Subcutaneous adipose tissue (tissue), 4 donors: ENCODE results near the gene TMEM108. TPM values are rescaled to one million over a fixed set of nuclear protein-coding genes. Genes with fewer than 3 reads are reported as not detected.

ENCODE experiments used
- total RNA-seq, 4 donors: library from RNA; depleted of rRNA; stranded (reverse); fragments of >200 nt; gene quantifications; one replicate each; pipeline ENCODE4 v1.1.0, GENCODE V29; 2016
- TF ChIP-seq, protein P1 (sequence below): fragments of 450-650 bp; IDR thresholded peaks from one replicate; pipeline ENCODE4 v1.5.1; 2016; ENCODE audit warnings: low read depth, mild to moderate bottlenecking, control low read depth, antibody characterized with exemption, moderate library complexity

The TMEM108 gene
- total RNA-seq, 4 donors from 2014 or later, result 0.66 to 1.0 (median 0.75) TPM; not detected in 1

DNA sequence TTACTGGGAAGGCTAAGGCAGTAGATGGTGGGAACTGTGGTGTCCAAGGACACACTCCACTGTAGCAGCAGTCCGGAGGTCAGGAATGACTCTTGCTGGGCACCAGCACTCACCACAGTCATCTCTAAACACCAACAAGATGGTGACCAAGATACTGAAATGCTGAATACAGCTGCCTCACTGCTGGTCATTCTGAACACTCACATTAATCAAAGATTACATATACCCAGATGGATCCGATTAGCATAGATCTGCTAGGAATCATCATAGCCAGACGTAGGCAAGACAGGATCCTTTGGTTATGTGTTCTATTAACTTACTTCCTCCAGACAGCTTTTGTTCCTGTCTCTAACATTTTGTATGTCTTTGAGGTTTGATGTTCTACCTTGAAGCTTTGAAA is 226.7 kb downstream of the TMEM108 start:
- TF ChIP-seq, protein P1, sequence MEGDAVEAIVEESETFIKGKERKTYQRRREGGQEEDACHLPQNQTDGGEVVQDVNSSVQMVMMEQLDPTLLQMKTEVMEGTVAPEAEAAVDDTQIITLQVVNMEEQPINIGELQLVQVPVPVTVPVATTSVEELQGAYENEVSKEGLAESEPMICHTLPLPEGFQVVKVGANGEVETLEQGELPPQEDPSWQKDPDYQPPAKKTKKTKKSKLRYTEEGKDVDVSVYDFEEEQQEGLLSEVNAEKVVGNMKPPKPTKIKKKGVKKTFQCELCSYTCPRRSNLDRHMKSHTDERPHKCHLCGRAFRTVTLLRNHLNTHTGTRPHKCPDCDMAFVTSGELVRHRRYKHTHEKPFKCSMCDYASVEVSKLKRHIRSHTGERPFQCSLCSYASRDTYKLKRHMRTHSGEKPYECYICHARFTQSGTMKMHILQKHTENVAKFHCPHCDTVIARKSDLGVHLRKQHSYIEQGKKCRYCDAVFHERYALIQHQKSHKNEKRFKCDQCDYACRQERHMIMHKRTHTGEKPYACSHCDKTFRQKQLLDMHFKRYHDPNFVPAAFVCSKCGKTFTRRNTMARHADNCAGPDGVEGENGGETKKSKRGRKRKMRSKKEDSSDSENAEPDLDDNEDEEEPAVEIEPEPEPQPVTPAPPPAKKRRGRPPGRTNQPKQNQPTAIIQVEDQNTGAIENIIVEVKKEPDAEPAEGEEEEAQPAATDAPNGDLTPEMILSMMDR, result no peak

DNA sequence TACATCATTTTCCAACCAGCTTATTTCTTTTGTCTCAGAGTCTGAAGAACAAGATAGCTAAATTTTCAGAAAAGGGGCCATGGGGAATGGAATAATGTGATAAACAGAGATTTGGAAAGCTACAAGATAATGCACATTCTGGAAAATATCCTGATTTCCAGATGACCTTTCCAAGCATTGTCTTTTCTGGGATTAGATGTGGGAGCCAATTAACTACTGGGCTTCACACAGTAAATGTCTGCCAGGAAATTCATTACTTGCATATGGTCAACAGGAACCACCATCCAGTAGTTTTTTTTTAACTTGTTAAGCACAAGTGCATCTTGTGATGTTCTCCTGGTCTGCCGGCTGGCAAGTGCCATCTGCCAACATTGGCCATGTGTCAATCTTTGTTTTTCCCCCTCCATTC is 230.5 kb downstream of the TMEM108 start:
- TF ChIP-seq, protein P1, result no peak

DNA sequence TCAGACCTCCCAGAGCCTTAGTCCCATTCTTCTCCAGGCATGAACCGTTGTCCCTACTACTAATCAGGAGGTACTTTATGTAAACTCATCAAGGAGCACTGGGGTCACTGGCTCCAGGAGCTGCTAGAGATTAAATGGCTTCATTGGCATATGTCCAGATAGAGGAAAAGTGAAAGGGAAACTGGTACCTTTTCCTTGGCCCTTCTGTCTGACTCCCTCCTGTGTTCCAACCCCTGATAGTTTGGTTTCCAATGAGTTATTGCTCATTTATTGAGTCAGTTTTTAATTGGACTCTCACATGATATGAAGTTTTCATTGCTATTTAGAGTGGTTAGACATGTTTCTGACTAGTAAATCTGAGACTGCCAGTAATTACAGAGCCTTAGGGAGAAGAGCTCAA is 231.2 kb downstream of the TMEM108 start:
- TF ChIP-seq, protein P1, result no peak

DNA sequence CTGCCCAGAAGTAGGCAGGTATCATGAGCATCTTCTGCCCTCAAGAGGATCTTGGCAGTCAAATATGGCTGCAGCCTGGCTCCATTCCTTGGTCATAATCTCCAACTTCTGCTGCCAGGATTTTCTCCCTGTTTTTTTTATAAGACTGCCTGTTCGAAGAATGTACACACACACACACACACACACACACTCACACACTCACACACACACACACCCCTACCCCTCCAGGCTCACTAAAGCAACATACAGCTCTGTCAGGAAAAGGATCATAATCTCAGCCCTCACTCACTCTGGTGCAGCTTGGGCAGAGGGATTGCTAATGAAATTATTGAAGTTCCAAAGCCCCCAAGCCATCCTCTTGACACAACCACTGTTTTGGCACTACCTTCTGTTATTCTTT is 232.4 kb downstream of the TMEM108 start:
- TF ChIP-seq, protein P1, result no peak

DNA sequence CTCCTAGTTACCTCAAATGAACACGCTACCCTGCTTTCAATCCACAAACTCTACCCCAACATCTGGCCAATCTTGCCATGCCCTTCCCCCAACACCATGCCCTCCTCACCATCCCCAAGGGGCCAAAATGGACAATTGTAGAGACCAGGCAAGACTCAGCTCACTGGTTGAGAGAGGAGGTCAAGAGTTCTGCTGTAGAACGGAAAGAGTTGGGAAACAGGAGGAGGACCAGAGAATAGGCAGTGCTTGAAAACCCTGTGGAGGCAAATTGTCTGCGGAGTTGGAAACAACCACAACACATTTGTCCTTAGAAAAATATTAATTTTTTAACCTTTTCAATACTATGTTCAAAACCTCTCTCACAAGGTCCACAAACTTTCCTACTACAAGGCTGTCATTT is 232.9 kb downstream of the TMEM108 start:
- TF ChIP-seq, protein P1, result no peak

DNA sequence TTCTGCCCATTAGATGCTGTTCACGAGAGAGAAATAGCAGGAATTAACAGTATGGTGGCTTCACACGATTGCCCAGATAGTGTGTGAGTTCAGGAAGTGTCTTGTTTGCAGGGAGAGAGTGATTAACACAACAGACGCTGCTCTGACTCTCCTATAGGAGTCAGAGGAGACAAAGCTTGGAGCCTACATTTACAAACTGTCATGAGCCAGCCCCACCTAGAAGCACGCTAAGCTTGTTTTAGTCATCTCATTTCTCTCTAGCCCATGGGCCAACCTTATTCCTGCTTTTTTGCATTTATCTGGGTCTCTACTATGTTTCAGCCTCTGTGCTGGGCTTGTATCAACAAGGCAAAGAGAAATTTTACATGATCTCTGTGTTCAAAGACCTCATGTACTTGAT is 233.3 kb downstream of the TMEM108 start:
- TF ChIP-seq, protein P1, result no peak

DNA sequence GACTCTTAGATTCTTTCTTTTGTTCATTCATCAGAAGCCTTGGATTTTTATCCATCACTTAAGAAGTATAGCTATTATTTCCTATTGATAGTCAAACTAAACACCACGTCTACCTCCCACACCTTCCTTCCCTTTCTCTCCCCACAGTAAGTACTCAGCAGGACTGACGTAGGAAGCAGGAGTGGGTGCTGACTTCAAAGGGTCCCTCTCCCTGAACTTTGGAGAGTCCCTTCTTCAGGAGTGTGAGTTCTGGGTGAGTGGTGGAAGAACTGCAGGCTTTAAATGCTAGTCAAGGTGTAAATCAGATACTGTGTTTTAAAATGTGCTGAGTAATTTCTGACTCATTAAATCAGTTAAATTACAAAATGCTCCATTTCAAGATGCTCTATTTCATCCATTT is 235.2 kb downstream of the TMEM108 start:
- TF ChIP-seq, protein P1, result no peak
